Measurements from ENCODE around the gene ATF7IP2.

DNA sequence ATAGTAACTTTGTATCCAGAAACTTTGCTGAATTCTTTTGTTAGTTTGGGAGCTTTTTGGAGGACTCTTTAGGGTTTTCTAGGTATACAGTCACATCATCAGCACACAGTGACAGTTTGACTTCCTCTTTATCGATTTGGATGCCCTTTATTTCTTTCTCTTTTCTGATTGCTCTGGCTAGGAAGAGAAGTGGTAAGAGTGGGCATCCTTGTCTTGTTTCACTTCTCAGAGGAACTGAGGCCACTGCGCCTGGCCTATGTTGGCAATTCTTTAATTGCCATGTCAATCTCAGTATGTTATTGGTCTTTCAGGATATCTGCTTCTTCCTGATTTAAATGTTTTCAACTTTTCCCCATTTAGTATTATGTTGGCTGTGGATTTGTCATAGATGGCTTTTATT lies 24.6 kb downstream of the ATF7IP2 start:
- TF ChIP-seq ZNF737 (CRISPR knock-in tag; IDR thresholded peaks at IDR 0.05; ENCODE audit: borderline replicate concordance) (no peak), HNRNPL (IDR thresholded peaks at IDR 0.05; ENCODE audit: low read depth, low read length) (no peak), MTA1 (CRISPR knock-in tag; IDR thresholded peaks at IDR 0.05; ENCODE audit: borderline replicate concordance) (no peak), ZNF263 (CRISPR knock-in tag; IDR thresholded peaks at IDR 0.05) (no peak), NR2C2 (CRISPR knock-in tag; IDR thresholded peaks at IDR 0.05; ENCODE audit: borderline replicate concordance) (no peak), MXI1 (IDR thresholded peaks at IDR 0.05; ENCODE audit: borderline replicate concordance, low read depth, low read length) (no peak)
- TF ChIP-seq, protein P1, sequence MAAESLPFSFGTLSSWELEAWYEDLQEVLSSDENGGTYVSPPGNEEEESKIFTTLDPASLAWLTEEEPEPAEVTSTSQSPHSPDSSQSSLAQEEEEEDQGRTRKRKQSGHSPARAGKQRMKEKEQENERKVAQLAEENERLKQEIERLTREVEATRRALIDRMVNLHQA (CRISPR knock-in tag; IDR thresholded peaks at IDR 0.05) = no peak
- TF ChIP-seq, protein P2, sequence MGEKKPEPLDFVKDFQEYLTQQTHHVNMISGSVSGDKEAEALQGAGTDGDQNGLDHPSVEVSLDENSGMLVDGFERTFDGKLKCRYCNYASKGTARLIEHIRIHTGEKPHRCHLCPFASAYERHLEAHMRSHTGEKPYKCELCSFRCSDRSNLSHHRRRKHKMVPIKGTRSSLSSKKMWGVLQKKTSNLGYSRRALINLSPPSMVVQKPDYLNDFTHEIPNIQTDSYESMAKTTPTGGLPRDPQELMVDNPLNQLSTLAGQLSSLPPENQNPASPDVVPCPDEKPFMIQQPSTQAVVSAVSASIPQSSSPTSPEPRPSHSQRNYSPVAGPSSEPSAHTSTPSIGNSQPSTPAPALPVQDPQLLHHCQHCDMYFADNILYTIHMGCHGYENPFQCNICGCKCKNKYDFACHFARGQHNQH (CRISPR knock-in tag; IDR thresholded peaks at IDR 0.05) = no peak
- TF ChIP-seq, protein P3, sequence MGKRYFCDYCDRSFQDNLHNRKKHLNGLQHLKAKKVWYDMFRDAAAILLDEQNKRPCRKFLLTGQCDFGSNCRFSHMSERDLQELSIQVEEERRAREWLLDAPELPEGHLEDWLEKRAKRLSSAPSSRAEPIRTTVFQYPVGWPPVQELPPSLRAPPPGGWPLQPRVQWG (CRISPR knock-in tag; IDR thresholded peaks at IDR 0.05; ENCODE audit: borderline replicate concordance, low read depth) = no peak
